WERI-Rb-1 (cell line): ENCODE data around the gene MRPL51.

Experiments used
- DNase-seq: peaks from one replicate; pipeline ENCODE4 v3.0.0-alpha.2; 2020
- H3K27ac ChIP-seq: fragments of 250-450 bp; sonication (Bioruptor Pico); 2 replicates; pipeline ENCODE4 v1.5.1; 2020; ENCODE audit warnings: mild to moderate bottlenecking, moderate library complexity
- H3K27me3 ChIP-seq: fragments of 250-450 bp; sonication (Bioruptor Pico); 2 replicates; pipeline ENCODE4 v1.5.1; 2021; ENCODE audit warnings: mild to moderate bottlenecking, low read depth, moderate library complexity; ENCODE audit not compliant: insufficient read depth, severe bottlenecking
- H3K36me3 ChIP-seq: fragments of 250-450 bp; sonication (Bioruptor Pico); 2 replicates; pipeline ENCODE4 v1.5.1; 2020; ENCODE audit warnings: mild to moderate bottlenecking, moderate library complexity
- H3K4me3 ChIP-seq: 2 replicates; pipeline ENCODE4 v1.5.1; 2011; ENCODE audit warnings: low read depth, mild to moderate bottlenecking, control low read depth, low read length
- H3K9me3 ChIP-seq: fragments of 250-450 bp; sonication (Bioruptor Pico); 2 replicates; pipeline ENCODE4 v1.5.1; 2021; ENCODE audit warnings: mild to moderate bottlenecking, moderate library complexity; ENCODE audit not compliant: severe bottlenecking
- TF ChIP-seq, protein P1 (sequence below): IDR thresholded peaks from 2 replicates; pipeline ENCODE4 v1.5.1; 2011; ENCODE audit warnings: low read depth, mild to moderate bottlenecking, control low read depth, inconsistent platforms, low read length

Gene MRPL51

DNA sequence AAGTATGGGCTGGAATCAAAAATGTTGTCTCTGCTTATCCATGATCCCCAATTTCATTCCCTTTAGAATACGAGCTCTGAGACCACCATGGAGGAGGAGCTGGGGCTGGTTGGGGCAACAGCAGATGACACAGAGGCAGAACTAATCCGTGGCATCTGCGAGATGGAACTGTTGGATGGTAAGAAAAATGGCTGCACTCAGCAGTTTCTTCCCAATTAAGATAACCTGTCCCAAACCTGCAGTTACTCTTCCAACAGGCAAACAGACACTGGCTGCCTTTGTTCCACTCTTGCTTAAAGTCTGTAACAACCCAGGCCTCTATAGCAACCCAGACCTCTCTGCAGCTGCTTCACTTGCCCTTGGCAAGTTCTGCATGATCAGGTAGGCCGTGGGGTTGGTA is 34.6 kb upstream of the MRPL51 start:
- H3K36me3 ChIP-seq, result peaks cover 93% of the 10 kb centered on the region
- H3K27me3 ChIP-seq, result no peaks in the 10 kb centered on the region
- no peak overlapping the region for H3K27ac ChIP-seq
- TF ChIP-seq, protein P1, sequence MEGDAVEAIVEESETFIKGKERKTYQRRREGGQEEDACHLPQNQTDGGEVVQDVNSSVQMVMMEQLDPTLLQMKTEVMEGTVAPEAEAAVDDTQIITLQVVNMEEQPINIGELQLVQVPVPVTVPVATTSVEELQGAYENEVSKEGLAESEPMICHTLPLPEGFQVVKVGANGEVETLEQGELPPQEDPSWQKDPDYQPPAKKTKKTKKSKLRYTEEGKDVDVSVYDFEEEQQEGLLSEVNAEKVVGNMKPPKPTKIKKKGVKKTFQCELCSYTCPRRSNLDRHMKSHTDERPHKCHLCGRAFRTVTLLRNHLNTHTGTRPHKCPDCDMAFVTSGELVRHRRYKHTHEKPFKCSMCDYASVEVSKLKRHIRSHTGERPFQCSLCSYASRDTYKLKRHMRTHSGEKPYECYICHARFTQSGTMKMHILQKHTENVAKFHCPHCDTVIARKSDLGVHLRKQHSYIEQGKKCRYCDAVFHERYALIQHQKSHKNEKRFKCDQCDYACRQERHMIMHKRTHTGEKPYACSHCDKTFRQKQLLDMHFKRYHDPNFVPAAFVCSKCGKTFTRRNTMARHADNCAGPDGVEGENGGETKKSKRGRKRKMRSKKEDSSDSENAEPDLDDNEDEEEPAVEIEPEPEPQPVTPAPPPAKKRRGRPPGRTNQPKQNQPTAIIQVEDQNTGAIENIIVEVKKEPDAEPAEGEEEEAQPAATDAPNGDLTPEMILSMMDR, result no peak
- H3K9me3 ChIP-seq, result no peaks in the 10 kb centered on the region
- no peak overlapping the region for H3K4me3 ChIP-seq
- no peak for DNase-seq

DNA sequence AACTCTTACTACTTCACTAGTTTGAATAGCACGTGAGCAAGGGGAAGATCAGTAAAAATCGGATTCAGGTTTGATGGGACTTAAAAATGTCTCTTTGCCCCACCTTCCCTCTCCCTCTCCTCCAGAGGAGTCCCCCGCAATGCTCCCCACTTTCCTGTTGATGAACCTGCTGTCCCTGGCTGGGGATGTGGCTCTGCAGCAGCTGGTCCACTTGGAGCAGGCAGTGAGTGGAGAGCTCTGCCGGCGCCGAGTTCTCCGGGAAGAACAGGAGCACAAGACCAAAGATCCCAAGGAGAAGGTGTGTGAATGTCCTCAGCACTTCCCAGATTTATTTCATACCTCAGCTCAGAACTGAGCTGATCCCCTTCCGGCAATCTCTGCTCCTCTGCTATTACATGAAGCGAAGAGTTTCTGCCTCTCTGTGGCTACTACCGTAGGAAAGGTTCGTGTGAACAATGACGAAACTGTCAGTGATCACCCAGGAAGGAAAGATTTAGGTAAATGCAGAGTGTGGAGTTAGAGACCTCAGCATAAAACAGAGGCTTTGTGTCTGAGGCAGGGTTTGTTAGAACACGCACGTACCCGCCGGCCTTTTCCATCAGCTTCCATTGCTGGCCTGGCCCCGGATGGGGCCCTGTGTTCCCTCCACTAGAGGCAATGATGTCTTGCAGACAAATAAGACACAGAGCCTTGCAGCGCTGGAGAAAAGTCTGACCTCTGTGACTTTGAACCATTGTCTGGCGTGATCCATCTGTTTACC is 33.9 kb upstream of the MRPL51 start:
- no peak for DNase-seq

DNA sequence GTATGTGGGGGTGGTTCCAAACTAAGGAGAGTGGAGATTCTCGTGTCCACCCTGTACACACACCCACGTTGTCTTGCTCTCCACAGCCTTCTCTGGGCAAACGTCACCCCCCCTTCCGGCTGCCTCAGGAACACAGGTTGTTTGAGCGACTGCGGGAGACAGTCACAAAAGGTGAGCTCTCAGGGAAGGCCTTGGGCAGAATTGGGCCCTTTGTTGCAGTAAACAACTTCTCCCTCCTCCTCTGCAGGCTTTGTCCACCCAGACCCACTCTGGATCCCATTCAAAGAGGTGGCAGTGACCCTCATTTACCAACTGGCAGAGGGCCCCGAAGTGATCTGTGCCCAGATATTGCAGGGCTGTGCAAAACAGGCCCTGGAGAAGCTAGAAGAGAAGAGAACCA is 33.1 kb upstream of the MRPL51 start:
- Histone ChIP-seq H3K9me3 (no peaks in the 10 kb centered on the region), H3K36me3 (peaks cover 98% of the 10 kb centered on the region), H3K27me3 (no peaks in the 10 kb centered on the region), H3K27ac (no peak overlapping the region), H3K4me3 (no peak overlapping the region)
- TF ChIP-seq, protein P1, result no peak
- no peak for DNase-seq

More for the DNA sequence above, 33.9 kb upstream of the MRPL51 start:
- Histone ChIP-seq H3K9me3 (no peaks in the 10 kb centered on the region), H3K4me3 (no peak overlapping the region), H3K36me3 (peaks cover 98% of the 10 kb centered on the region), H3K27me3 (no peaks in the 10 kb centered on the region), H3K27ac (no peak overlapping the region)
- TF ChIP-seq, protein P1, result no peak

DNA sequence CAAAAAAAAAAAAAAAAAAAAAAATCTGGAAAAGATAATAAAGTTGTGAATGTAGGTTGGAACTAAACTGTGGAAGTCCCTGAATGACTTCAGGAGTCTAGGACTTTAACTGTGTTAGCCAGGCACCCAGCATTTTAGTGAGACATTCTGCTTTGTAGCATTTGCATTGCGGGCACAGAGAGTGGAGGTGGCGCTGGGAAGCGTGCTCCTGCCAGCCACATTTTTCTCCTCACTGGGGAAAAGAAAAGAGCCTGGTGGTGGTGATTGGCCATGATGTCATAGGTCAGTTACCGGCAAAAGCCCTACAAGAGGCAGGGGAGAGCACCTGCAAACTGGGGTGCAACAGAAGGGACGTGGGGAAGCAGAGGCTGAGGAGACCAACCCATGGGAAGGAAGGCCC is 31.6 kb upstream of the MRPL51 start:
- no peaks in the 10 kb centered on the region for H3K27me3 ChIP-seq
- H3K27ac ChIP-seq, result no peak overlapping the region
- no peaks in the 10 kb centered on the region for H3K9me3 ChIP-seq
- TF ChIP-seq, protein P1, result no peak
- H3K4me3 ChIP-seq, result no peak overlapping the region
- H3K36me3 ChIP-seq, result peaks cover 98% of the 10 kb centered on the region
- no peak for DNase-seq

DNA sequence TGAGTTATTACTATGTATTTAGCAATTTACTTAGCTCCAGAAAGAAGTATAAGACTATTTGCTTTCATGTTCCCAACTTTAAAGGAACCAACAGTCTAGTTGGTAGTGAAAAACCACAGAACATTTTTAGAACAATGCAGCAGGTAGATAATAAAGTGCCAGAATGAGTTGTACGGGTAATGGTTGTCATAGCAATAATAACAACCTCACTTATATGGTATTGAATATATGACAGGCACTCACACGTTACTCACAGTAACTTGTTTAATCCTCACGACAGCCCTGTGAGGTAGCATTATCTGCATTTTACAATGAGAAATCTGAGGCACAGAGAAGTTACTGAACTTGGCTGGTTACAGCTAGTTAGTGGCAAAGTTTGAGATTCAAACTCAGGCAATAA is 30.6 kb upstream of the MRPL51 start:
- Histone ChIP-seq H3K27ac (no peak overlapping the region), H3K36me3 (peaks cover 98% of the 10 kb centered on the region), H3K4me3 (no peak overlapping the region), H3K27me3 (no peaks in the 10 kb centered on the region), H3K9me3 (no peaks in the 10 kb centered on the region)
- TF ChIP-seq, protein P1, result no peak
- no peak for DNase-seq

DNA sequence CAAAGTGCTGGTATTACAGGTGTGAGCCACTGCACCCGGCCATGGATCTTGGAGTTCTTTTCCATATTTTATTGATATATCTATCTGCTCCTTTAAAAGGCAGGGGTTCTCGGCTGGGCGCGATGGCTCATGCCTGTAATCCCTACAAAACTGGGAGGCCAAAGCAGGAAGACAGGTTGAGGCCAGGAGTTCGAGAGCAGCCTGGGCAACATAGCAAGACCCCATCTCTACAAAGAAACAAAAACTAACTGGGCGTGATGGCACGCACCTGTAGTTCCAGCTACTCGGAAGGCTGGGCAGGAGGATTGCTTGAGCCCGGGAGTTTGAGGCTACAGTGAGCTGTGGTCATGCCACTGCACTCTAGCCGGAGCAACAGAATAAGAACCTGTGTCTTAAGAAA is 29.1 kb upstream of the MRPL51 start:
- Histone ChIP-seq H3K4me3 (no peak overlapping the region), H3K9me3 (no peaks in the 10 kb centered on the region), H3K36me3 (peaks cover 97% of the 10 kb centered on the region), H3K27me3 (no peaks in the 10 kb centered on the region), H3K27ac (no peak overlapping the region)
- no peak for DNase-seq
- TF ChIP-seq, protein P1, result no peak
